Measurements from ENCODE around the gene NT5DC2.
A peak's percentile ranks its signal among the peaks of the same experiment; 100 is the strongest.
"Not testable (repeated sequence)": the region's sequence is repeated elsewhere in the genome, so short reads cannot be mapped to it uniquely, and the experiment has no call there.

NT5DC2 gene

GRCh38 chr3:52536369-52537164, 2.9 kb upstream of the NT5DC2 start, which contains the start of gene UQCC5:
TSS of gene UQCC5 (plus strand) at chr3:52536605. CDS start at chr3:52536756, 151 bp downstream.
- peak; percentile 99 for DNase-seq

- DNase-seq, result no peak
Observed at GRCh38 chr3:52536112-52536368, 2.4 kb upstream of the NT5DC2 start.

GRCh38 chr3:52535411-52536111, 1.9 kb upstream of the NT5DC2 start:
- DNase-seq, result no peak

GRCh38 chr3:52534281-52535183, 875 bp upstream of the NT5DC2 start:
- DNase-seq, result no peak

- DNase-seq, result peak; percentile 23
Observed at GRCh38 chr3:52532838-52533622, 627 bp downstream of the NT5DC2 start.

- DNase-seq, result peak; percentile 27
Observed at GRCh38 chr3:52532517-52532837, 1.2 kb downstream of the NT5DC2 start.

GRCh38 chr3:52531860-52532516, 1.7 kb downstream of the NT5DC2 start:
- no peak for DNase-seq

- DNase-seq, result no peak
Observed at GRCh38 chr3:52530918-52531826, 2.5 kb downstream of the NT5DC2 start.

GRCh38 chr3:52529376-52530333, 4.0 kb downstream of the NT5DC2 start:
- no peak for DNase-seq

GRCh38 chr3:52528586-52529375, 4.9 kb downstream of the NT5DC2 start:
- DNase-seq, result no peak

- DNase-seq, result no peak
Observed at GRCh38 chr3:52527732-52528585, 5.7 kb downstream of the NT5DC2 start.

GRCh38 chr3:52527039-52527731, 6.5 kb downstream of the NT5DC2 start:
- DNase-seq, result no peak

GRCh38 chr3:52526671-52527038, 7.0 kb downstream of the NT5DC2 start:
- not testable (repeated sequence) for DNase-seq

GRCh38 chr3:52525680-52526561, 7.7 kb downstream of the NT5DC2 start:
- DNase-seq, result no peak

- DNase-seq, result no peak
Observed at GRCh38 chr3:52524752-52525679, 8.6 kb downstream of the NT5DC2 start.

Data from activated CD4-positive, alpha-beta T cell treated with anti-CD3 and anti-CD28 coated beads, Interleukin-2, amount 50 U/mL, for 16 hours (primary cell).